NCI-H1105 treated with DMSO at 0.1 percent for 48 hours (cell line): ENCODE results near the gene FREM1.

Source experiments
- DNase-seq: peaks from one replicate; lab custom pipeline; 2025; lab: John Stamatoyannopoulos, UW

Gene FREM1

GRCh38 chr9:14822666-14823065 is 87.6 kb downstream of the FREM1 start:
- no peak for DNase-seq

GRCh38 chr9:14819183-14819582 is 91.0 kb downstream of the FREM1 start:
- no peak for DNase-seq

- DNase-seq: no peak
Measured at GRCh38 chr9:14814249-14814628, 96.0 kb downstream of the FREM1 start.

GRCh38 chr9:14813336-14814248 is 96.6 kb downstream of the FREM1 start:
- no peak for DNase-seq

GRCh38 chr9:14812806-14813205 is 97.4 kb downstream of the FREM1 start:
- DNase-seq: no peak

- DNase-seq: no peak
Measured at GRCh38 chr9:14811844-14812243, 98.4 kb downstream of the FREM1 start.

GRCh38 chr9:14806941-14807520 is 103.2 kb downstream of the FREM1 start:
- no peak for DNase-seq

GRCh38 chr9:14799030-14799429 is 111.2 kb downstream of the FREM1 start:
- DNase-seq: no peak

- DNase-seq: no peak
Measured at GRCh38 chr9:14797435-14797834, 112.8 kb downstream of the FREM1 start.

GRCh38 chr9:14793389-14793788 is 116.8 kb downstream of the FREM1 start:
- no peak for DNase-seq

GRCh38 chr9:14790628-14791027 is 119.6 kb downstream of the FREM1 start:
- DNase-seq: no peak

- no peak for DNase-seq
Measured at GRCh38 chr9:14788846-14789245, 121.4 kb downstream of the FREM1 start.

- DNase-seq: no peak
Measured at GRCh38 chr9:14783358-14783757, 126.9 kb downstream of the FREM1 start.

GRCh38 chr9:14782286-14783051 is 127.8 kb downstream of the FREM1 start:
- DNase-seq: no peak

GRCh38 chr9:14780693-14781092 is 129.5 kb downstream of the FREM1 start:
- DNase-seq: no peak

GRCh38 chr9:14780251-14780650 is 130.0 kb downstream of the FREM1 start:
- DNase-seq: peak; percentile 12

GRCh38 chr9:14779566-14780022 is 130.6 kb downstream of the FREM1 start:
- DNase-seq: no peak

- no peak for DNase-seq
Measured at GRCh38 chr9:14778565-14778964, 131.7 kb downstream of the FREM1 start.

- no peak for DNase-seq
Measured at GRCh38 chr9:14775917-14776316, 134.3 kb downstream of the FREM1 start.

- DNase-seq: no peak
Measured at GRCh38 chr9:14770592-14770991, 139.6 kb downstream of the FREM1 start.

GRCh38 chr9:14769230-14769571 is 141.0 kb downstream of the FREM1 start:
- DNase-seq: peak; percentile 53

- peak; percentile 72 for DNase-seq
Measured at GRCh38 chr9:14768405-14769229, 141.6 kb downstream of the FREM1 start.
